ENCODE measurements around the gene ZNF169. TPM values are rescaled to one million over a fixed set of nuclear protein-coding genes. Genes with fewer than 3 reads are reported as not detected.
"Not testable (repeated sequence)": the region's sequence is repeated elsewhere in the genome, so short reads cannot be mapped to it uniquely, and the experiment has no call there.

Gene ZNF169
- total and polyA plus RNA-seq, 2 donors from 2014 or later = 1.6 to 7.9 TPM

- FAIRE-seq; H3K4me1 ChIP-seq (ENCODE audit: control insufficient read depth in 2 of 3, insufficient read depth in 2 of 3, low read depth in 1 of 3, low read length in 3 of 3); H3K27ac ChIP-seq (ENCODE audit: low read depth in 2 of 2, low read length in 2 of 2); intact Hi-C loops (cut with DNase I); H3K9me3 ChIP-seq (ENCODE audit: control insufficient read depth in 2 of 3, insufficient read depth in 1 of 3, low read length in 3 of 3); DNase-seq; H3K4me3 ChIP-seq (ENCODE audit: low read length in 3 of 3); H3K9ac ChIP-seq (ENCODE audit: low read length in 3 of 3); H3K27me3 ChIP-seq (ENCODE audit: control insufficient read depth, insufficient read depth, low read length); H3K36me3 ChIP-seq (ENCODE audit: control insufficient read depth in 2 of 3, insufficient read depth in 3 of 3, low read length in 3 of 3): not testable (repeated sequence)
Observed at GRCh38 chr9:94328544-94328943, 69.4 kb downstream of the ZNF169 start, which contains the start of gene NUTM2F. TSS of gene NUTM2F (minus strand) at chr9:94328644. CDS start at chr9:94328623, 21 bp downstream.

- DNase-seq; H3K4me3 ChIP-seq (ENCODE audit: low read length in 3 of 3); H3K27me3 ChIP-seq (ENCODE audit: control insufficient read depth, insufficient read depth, low read length); H3K9ac ChIP-seq (ENCODE audit: low read length in 3 of 3); H3K36me3 ChIP-seq (ENCODE audit: control insufficient read depth in 2 of 3, insufficient read depth in 3 of 3, low read length in 3 of 3); H3K27ac ChIP-seq (ENCODE audit: low read depth in 2 of 2, low read length in 2 of 2); H3K9me3 ChIP-seq (ENCODE audit: control insufficient read depth in 2 of 3, insufficient read depth in 1 of 3, low read length in 3 of 3); intact Hi-C loops (cut with DNase I); H3K4me1 ChIP-seq (ENCODE audit: control insufficient read depth in 2 of 3, insufficient read depth in 2 of 3, low read depth in 1 of 3, low read length in 3 of 3); FAIRE-seq: not testable (repeated sequence)
Observed at GRCh38 chr9:94336445-94336844, 77.3 kb downstream of the ZNF169 start.

GRCh38 chr9:94338723-94339122 lies 79.6 kb downstream of the ZNF169 start:
- H3K36me3 ChIP-seq (ENCODE audit: control insufficient read depth in 2 of 3, insufficient read depth in 3 of 3, low read length in 3 of 3); DNase-seq; H3K27me3 ChIP-seq (ENCODE audit: control insufficient read depth, insufficient read depth, low read length); H3K4me1 ChIP-seq (ENCODE audit: control insufficient read depth in 2 of 3, insufficient read depth in 2 of 3, low read depth in 1 of 3, low read length in 3 of 3); H3K9me3 ChIP-seq (ENCODE audit: control insufficient read depth in 2 of 3, insufficient read depth in 1 of 3, low read length in 3 of 3); H3K4me3 ChIP-seq (ENCODE audit: low read length in 3 of 3); H3K9ac ChIP-seq (ENCODE audit: low read length in 3 of 3); intact Hi-C loops (cut with DNase I); FAIRE-seq; H3K27ac ChIP-seq (ENCODE audit: low read depth in 2 of 2, low read length in 2 of 2): not testable (repeated sequence)

- H3K27ac ChIP-seq (ENCODE audit: low read depth in 2 of 2, low read length in 2 of 2); H3K4me1 ChIP-seq (ENCODE audit: control insufficient read depth in 2 of 3, insufficient read depth in 2 of 3, low read depth in 1 of 3, low read length in 3 of 3); intact Hi-C loops (cut with DNase I); H3K27me3 ChIP-seq (ENCODE audit: control insufficient read depth, insufficient read depth, low read length); H3K9ac ChIP-seq (ENCODE audit: low read length in 3 of 3); H3K36me3 ChIP-seq (ENCODE audit: control insufficient read depth in 2 of 3, insufficient read depth in 3 of 3, low read length in 3 of 3); FAIRE-seq; DNase-seq; H3K4me3 ChIP-seq (ENCODE audit: low read length in 3 of 3); H3K9me3 ChIP-seq (ENCODE audit: control insufficient read depth in 2 of 3, insufficient read depth in 1 of 3, low read length in 3 of 3): not testable (repeated sequence)
Observed at GRCh38 chr9:94339657-94340056, 80.6 kb downstream of the ZNF169 start.

- H3K36me3 ChIP-seq (ENCODE audit: control insufficient read depth in 2 of 3, insufficient read depth in 3 of 3, low read length in 3 of 3); DNase-seq; H3K9me3 ChIP-seq (ENCODE audit: control insufficient read depth in 2 of 3, insufficient read depth in 1 of 3, low read length in 3 of 3); H3K27me3 ChIP-seq (ENCODE audit: control insufficient read depth, insufficient read depth, low read length); intact Hi-C loops (cut with DNase I); H3K4me1 ChIP-seq (ENCODE audit: control insufficient read depth in 2 of 3, insufficient read depth in 2 of 3, low read depth in 1 of 3, low read length in 3 of 3); H3K4me3 ChIP-seq (ENCODE audit: low read length in 3 of 3); H3K9ac ChIP-seq (ENCODE audit: low read length in 3 of 3); H3K27ac ChIP-seq (ENCODE audit: low read depth in 2 of 2, low read length in 2 of 2); FAIRE-seq: not testable (repeated sequence)
Observed at GRCh38 chr9:94340750-94341149, 81.7 kb downstream of the ZNF169 start.

- H3K9me3 ChIP-seq (ENCODE audit: control insufficient read depth in 2 of 3, insufficient read depth in 1 of 3, low read length in 3 of 3); H3K36me3 ChIP-seq (ENCODE audit: control insufficient read depth in 2 of 3, insufficient read depth in 3 of 3, low read length in 3 of 3); DNase-seq; H3K4me1 ChIP-seq (ENCODE audit: control insufficient read depth in 2 of 3, insufficient read depth in 2 of 3, low read depth in 1 of 3, low read length in 3 of 3); H3K4me3 ChIP-seq (ENCODE audit: low read length in 3 of 3); H3K27me3 ChIP-seq (ENCODE audit: control insufficient read depth, insufficient read depth, low read length); H3K27ac ChIP-seq (ENCODE audit: low read depth in 2 of 2, low read length in 2 of 2); H3K9ac ChIP-seq (ENCODE audit: low read length in 3 of 3); intact Hi-C loops (cut with DNase I); FAIRE-seq: not testable (repeated sequence)
Observed at GRCh38 chr9:94341703-94342102, 82.6 kb downstream of the ZNF169 start.

- H3K36me3 ChIP-seq (ENCODE audit: control insufficient read depth in 2 of 3, insufficient read depth in 3 of 3, low read length in 3 of 3); DNase-seq; FAIRE-seq; H3K4me3 ChIP-seq (ENCODE audit: low read length in 3 of 3); H3K9me3 ChIP-seq (ENCODE audit: control insufficient read depth in 2 of 3, insufficient read depth in 1 of 3, low read length in 3 of 3); H3K4me1 ChIP-seq (ENCODE audit: control insufficient read depth in 2 of 3, insufficient read depth in 2 of 3, low read depth in 1 of 3, low read length in 3 of 3); H3K9ac ChIP-seq (ENCODE audit: low read length in 3 of 3); intact Hi-C loops (cut with DNase I); H3K27ac ChIP-seq (ENCODE audit: low read depth in 2 of 2, low read length in 2 of 2); H3K27me3 ChIP-seq (ENCODE audit: control insufficient read depth, insufficient read depth, low read length): not testable (repeated sequence)
Observed at GRCh38 chr9:94347451-94347850, 88.4 kb downstream of the ZNF169 start.

- H3K36me3 ChIP-seq (ENCODE audit: control insufficient read depth in 2 of 3, insufficient read depth in 3 of 3, low read length in 3 of 3); H3K9ac ChIP-seq (ENCODE audit: low read length in 3 of 3); H3K27ac ChIP-seq (ENCODE audit: low read depth in 2 of 2, low read length in 2 of 2); H3K4me3 ChIP-seq (ENCODE audit: low read length in 3 of 3); H3K9me3 ChIP-seq (ENCODE audit: control insufficient read depth in 2 of 3, insufficient read depth in 1 of 3, low read length in 3 of 3); H3K27me3 ChIP-seq (ENCODE audit: control insufficient read depth, insufficient read depth, low read length); H3K4me1 ChIP-seq (ENCODE audit: control insufficient read depth in 2 of 3, insufficient read depth in 2 of 3, low read depth in 1 of 3, low read length in 3 of 3); DNase-seq; intact Hi-C loops (cut with DNase I); FAIRE-seq: not testable (repeated sequence)
Observed at GRCh38 chr9:94348754-94349153, 89.7 kb downstream of the ZNF169 start.
